IMR-90 (cell line): ENCODE results near the gene RIC3. TPM values are rescaled to one million over a fixed set of nuclear protein-coding genes. Genes with fewer than 3 reads are reported as not detected.

Experiments used
- ATAC-seq: fragments of 200-7000 bp; cut with Tn5 transposase; 2 replicates; pipeline ENCODE4 v1.9.1; 2020; ENCODE audit warnings: low read depth, mild to moderate bottlenecking, moderate library complexity
- BruUV-seq: library from RNA; stranded (reverse); fragments of 400-500 nt; replicated peaks from 2 replicates; lab custom pipeline; 2021; lab: Mats Ljungman, UMichigan
- CTCF ChIA-PET: fragments of 300-600 bp; formaldehyde crosslinking; extraction: SDS; loops from one replicate; lab custom pipeline; 2021; ENCODE audit warnings: antibody characterized with exemption; lab: Yijun Ruan, JAX
- POLR2A ChIA-PET: fragments of 300-600 bp; sonication (Branson Sonifier 250); formaldehyde crosslinking; loops from one replicate; lab custom pipeline; 2022; ENCODE audit warnings: antibody characterized with exemption; ENCODE audit not compliant: unreplicated experiment; lab: Charles Lee
- DNase-seq: peaks from one replicate; pipeline ENCODE4 v3.0.0; 2013
- H2AFZ ChIP-seq: replicated peaks from 2 replicates; pipeline ENCODE3; 2013; ENCODE audit warnings: low read length, mild to moderate bottlenecking; ENCODE audit not compliant: poor library complexity
- H2AK5ac ChIP-seq: 2 replicates; pipeline ENCODE4 v1.6.1; 2013; ENCODE audit warnings: low read depth, low read length, inconsistent platforms
- H2AK9ac ChIP-seq: replicated peaks from 2 replicates; pipeline ENCODE3; 2013; ENCODE audit warnings: mild to moderate bottlenecking, low read depth, low read length, moderate library complexity; ENCODE audit not compliant: poor library complexity
- H2BK120ac ChIP-seq: 2 replicates; pipeline ENCODE4 v1.6.1; 2013; ENCODE audit warnings: low read depth, low read length, inconsistent platforms
- H2BK15ac ChIP-seq: 3 replicates; pipeline ENCODE4 v1.6.1; 2013; ENCODE audit warnings: low read depth, low read length, inconsistent platforms
- H2BK20ac ChIP-seq: 2 replicates; pipeline ENCODE4 v1.6.1; 2013; ENCODE audit warnings: low read depth, mild to moderate bottlenecking, inconsistent platforms, low read length, moderate library complexity
- H2BK5ac ChIP-seq: 2 replicates; pipeline ENCODE4 v1.6.1; 2013; ENCODE audit warnings: mild to moderate bottlenecking, low read depth, low read length, inconsistent platforms; ENCODE audit not compliant: poor library complexity, severe bottlenecking
- H3K14ac ChIP-seq: replicated peaks from 2 replicates; pipeline ENCODE4 v1.6.1; 2013; ENCODE audit warnings: low read depth, low read length, inconsistent platforms
- H3K18ac ChIP-seq: 2 replicates; pipeline ENCODE4 v1.6.1; 2013; ENCODE audit warnings: low read depth, low read length, control low read depth
- H3K23ac ChIP-seq: 2 replicates; pipeline ENCODE4 v1.6.1; 2013; ENCODE audit warnings: low read depth, low read length, inconsistent platforms
- H3K27ac ChIP-seq: 2 replicates; pipeline ENCODE4 v1.5.1; 2013; ENCODE audit warnings: mild to moderate bottlenecking, control low read depth, low read length; ENCODE audit not compliant: insufficient read depth
- H3K27me3 ChIP-seq: 2 replicates; pipeline ENCODE4 v1.6.1; 2013; ENCODE audit warnings: low read length; ENCODE audit not compliant: control insufficient read depth, insufficient read depth
- H3K36me3 ChIP-seq: 2 replicates; pipeline ENCODE4 v1.6.1; 2013; ENCODE audit warnings: low read length, mixed read lengths; ENCODE audit not compliant: control insufficient read depth, insufficient read depth
- H3K4ac ChIP-seq: 2 replicates; pipeline ENCODE4 v1.6.1; 2013; ENCODE audit warnings: low read depth, low read length, inconsistent platforms
- H3K4me1 ChIP-seq: 2 replicates; pipeline ENCODE4 v1.6.1; 2013; ENCODE audit warnings: low read length, mixed read lengths; ENCODE audit not compliant: control insufficient read depth, insufficient read depth
- H3K4me2 ChIP-seq: 2 replicates; pipeline ENCODE4 v1.6.1; 2013; ENCODE audit warnings: low read depth, mild to moderate bottlenecking, control low read depth, low read length, moderate library complexity
- H3K4me3 ChIP-seq: 2 replicates; pipeline ENCODE4 v1.5.1; 2013; ENCODE audit warnings: low read depth, mild to moderate bottlenecking, control low read depth, low read length, moderate library complexity; ENCODE audit not compliant: insufficient read depth
- H3K56ac ChIP-seq: 2 replicates; pipeline ENCODE4 v1.6.1; 2013; ENCODE audit warnings: low read length, inconsistent platforms; ENCODE audit not compliant: insufficient read depth; ENCODE audit errors: extremely low read depth
- H3K79me1 ChIP-seq, 2 experiments: 2 replicates each; pipeline ENCODE4 v1.6.1; 2013; ENCODE audit warnings: low read length in 2 of 2, inconsistent platforms in 1 of 2, low read depth in 1 of 2
- H3K9ac ChIP-seq: 2 replicates; pipeline ENCODE4 v1.6.1; 2013; ENCODE audit warnings: low read depth, low read length, control low read depth
- H3K9me1 ChIP-seq: 2 replicates; pipeline ENCODE4 v1.6.1; 2013; ENCODE audit warnings: low read length, inconsistent platforms; ENCODE audit not compliant: insufficient read depth
- H3K9me3 ChIP-seq: 2 replicates; pipeline ENCODE4 v1.6.1; 2013; ENCODE audit warnings: low read length; ENCODE audit not compliant: control insufficient read depth, insufficient read depth
- H4K20me1 ChIP-seq: 2 replicates; pipeline ENCODE4 v1.6.1; 2013; ENCODE audit warnings: low read length, inconsistent platforms; ENCODE audit not compliant: insufficient read depth
- H4K5ac ChIP-seq: 2 replicates; pipeline ENCODE4 v1.6.1; 2013; ENCODE audit warnings: mild to moderate bottlenecking, low read depth, low read length, control low read depth
- H4K8ac ChIP-seq, 2 experiments: 2 replicates each; pipeline ENCODE4 v1.6.1; 2013; ENCODE audit warnings: low read depth in 2 of 2, low read length in 2 of 2, control low read depth in 1 of 2, inconsistent platforms in 1 of 2
- H4K91ac ChIP-seq: 2 replicates; pipeline ENCODE4 v1.6.1; 2013; ENCODE audit warnings: low read depth, low read length, inconsistent platforms; ENCODE audit not compliant: insufficient read depth
- CEBPB ChIP-seq: IDR thresholded peaks from 2 replicates; pipeline ENCODE4 v1.6.1; 2012; ENCODE audit warnings: low read depth, low read length, improper control_type of control experiment
- CHD1 ChIP-seq: IDR thresholded peaks from 2 replicates; pipeline ENCODE4 v1.6.1; 2012; ENCODE audit warnings: low read depth, low read length, improper control_type of control experiment
- FOS ChIP-seq: fragments of 150-350 bp; IDR thresholded peaks from 2 replicates; pipeline ENCODE4 v1.6.1; 2016; ENCODE audit warnings: low read depth, low read length
- MAFK ChIP-seq: IDR thresholded peaks from 2 replicates; pipeline ENCODE4 v1.6.1; 2012; ENCODE audit warnings: low read depth, low read length, improper control_type of control experiment
- NFE2L2 ChIP-seq: fragments of 150-350 bp; IDR thresholded peaks from 2 replicates; pipeline ENCODE4 v1.6.1; 2016; ENCODE audit warnings: low read depth, mild to moderate bottlenecking, low read length
- POLR2A ChIP-seq: IDR thresholded peaks from 2 replicates; pipeline ENCODE4 v1.6.1; 2012; ENCODE audit warnings: mild to moderate bottlenecking, low read depth, low read length
- RAD21 ChIP-seq: IDR thresholded peaks from 2 replicates; pipeline ENCODE4 v1.6.1; 2012; ENCODE audit warnings: low read length, improper control_type of control experiment
- WGBS, 2 experiments: methylation state at CpG; one replicate each; pipeline versions ENCODE4 v1.1.5 to v1.1.7; 2013; ENCODE audit warnings: missing lambda C conversion rate in 2 of 2; ENCODE audit not compliant: insufficient read length in 1 of 2; ENCODE audit errors: extremely low coverage in 2 of 2; 5-methylcytosine and 5-hydroxymethylcytosine counted together
- dilution Hi-C: fragments of 300-500 bp; cut with HindIII; formaldehyde crosslinking; loops from one replicate; pipeline ENCODE4 v1.14.3; 2018; ENCODE audit warnings: low sequenced_read_pairs; ENCODE audit not compliant: unreplicated experiment
- in situ Hi-C: fragments of 300-500 bp; cut with MboI; formaldehyde crosslinking; loops from 3 replicates; pipeline ENCODE4 v1.14.3; 2019; ENCODE audit warnings: low sequenced_read_pairs, inconsistent platforms, mixed read lengths
- intact Hi-C: fragments of 100-400 bp; cut with micrococcal nuclease; formaldehyde crosslinking; loops from 2 replicates; pipeline ENCODE4 v1.10.0; 2022
- polyA plus RNA-seq, 3 experiments: library from polyadenylated mRNA; depleted of rRNA; stranded (reverse); fragments of >200 nt; gene quantifications; 2 replicates each; pipeline ENCODE4 v1.2.3, GENCODE V29; 2012; ENCODE audit warnings: low replicate concordance in 1 of 3
- total RNA-seq: library from RNA; depleted of rRNA; stranded (reverse); fragments of >200 nt; gene quantifications from 2 replicates; pipeline ENCODE4 v1.2.3, GENCODE V29; 2012
- TF ChIP-seq, protein P1 (sequence below): conservative IDR thresholded peaks from 2 replicates; pipeline ENCODE4 v1.5.1; 2012; ENCODE audit warnings: mild to moderate bottlenecking, low read depth, low read length, improper control_type of control experiment
- TF ChIP-seq, protein P2 (sequence below): fragments of 150-350 bp; IDR thresholded peaks from 2 replicates; pipeline ENCODE4 v1.6.1; 2017; ENCODE audit warnings: mild to moderate bottlenecking, antibody characterized with exemption, low read length, low read depth

RIC3 gene
- total and polyA plus RNA-seq, 2 of the 4 experiments (the other 2 are of a cell fraction), result not detected

DNA sequence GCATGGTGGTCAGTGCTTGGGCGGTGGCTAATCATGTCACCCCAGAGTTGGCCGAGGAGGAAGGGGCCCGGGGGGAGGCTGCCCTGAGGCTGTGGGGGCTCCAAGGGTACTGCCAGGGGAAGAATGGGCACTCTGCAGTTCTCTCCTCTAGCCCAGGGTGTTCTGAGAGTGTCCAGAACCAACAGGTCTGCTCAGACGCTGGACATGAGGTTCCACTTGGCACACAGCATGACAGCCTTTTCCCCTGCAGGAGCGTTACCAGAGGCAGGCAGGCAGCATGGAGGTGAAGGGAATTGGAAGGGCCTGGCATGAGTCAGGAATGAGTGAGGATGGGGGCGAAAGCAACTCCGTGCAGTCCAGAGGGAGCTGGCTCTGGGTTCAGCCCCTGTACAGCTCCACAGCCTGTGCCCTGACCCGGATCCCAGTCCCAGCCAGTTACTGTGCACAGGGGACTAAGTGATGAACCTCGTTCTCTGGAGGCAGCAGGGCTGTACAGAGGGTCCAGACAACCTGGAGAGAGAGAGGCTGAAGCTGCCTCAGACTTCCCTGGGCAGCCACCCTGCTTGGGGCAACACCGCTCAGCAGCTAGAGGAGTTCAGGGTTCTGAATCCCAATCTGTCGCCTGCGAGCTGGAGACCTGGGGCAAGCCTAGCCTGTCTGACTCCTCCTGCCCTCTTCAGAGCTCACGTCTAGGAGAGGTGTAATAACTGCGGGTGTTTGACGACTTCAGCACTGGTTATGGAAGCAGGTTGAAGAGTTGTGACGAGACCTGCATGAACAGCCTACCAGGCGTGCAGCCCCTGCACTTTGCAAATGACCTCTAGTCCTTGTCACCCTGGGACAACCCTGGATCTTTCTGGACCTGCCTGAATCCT is 102.6 kb downstream of the RIC3 start:
- BruUV-seq, result no TSS peak
- peaks cover 20% of the 10 kb centered on the region for H3K9me1 ChIP-seq
- no peak overlapping the region for H2BK5ac ChIP-seq
- dilution Hi-C loops, result no loop called here
- H3K27me3 ChIP-seq, result no peaks in the 10 kb centered on the region; the same call in 1 of the 2 replicates
- DNase-seq, result no peak
- no peaks in the 10 kb centered on the region for H3K36me3 ChIP-seq
- peaks cover 6% of the 10 kb centered on the region for H4K20me1 ChIP-seq
- H3K9me3 ChIP-seq, result no peaks in the 10 kb centered on the region
- H3K4me2 ChIP-seq, result no peak overlapping the region
- no peaks in the 10 kb centered on the region for H3K79me1 ChIP-seq
- no peak overlapping the region for H2BK15ac ChIP-seq
- 73% methylated on average over 8 of the region's 17 CpGs; no CpG with 5 or more reads in 1 of the 2 experiments for WGBS, 2 experiments
- no peak overlapping the region for H2BK120ac ChIP-seq
- no peak overlapping the region for H4K5ac ChIP-seq
- H2AK5ac ChIP-seq, result no peak overlapping the region
- no peak overlapping the region for H3K9ac ChIP-seq
- no peak overlapping the region for H3K14ac ChIP-seq
- no peak for ATAC-seq
- CTCF ChIA-PET, result interaction anchor here (1.0 to 2.2 kb wide), 2 partner anchors 15 to 59 kb away, joined by 3 to 6 read pairs; no protein-coding TSS in a partner anchor
- intact Hi-C loops, result no loop called here
- no peak overlapping the region for H4K91ac ChIP-seq
- TF ChIP-seq NFE2L2, result no peak
- no peak for TF ChIP-seq CHD1
- no peak for TF ChIP-seq MAFK
- no peak for TF ChIP-seq FOS
- no peak for TF ChIP-seq POLR2A
- TF ChIP-seq CEBPB, result no peak
- no peak for TF ChIP-seq RAD21
- TF ChIP-seq, protein P1, sequence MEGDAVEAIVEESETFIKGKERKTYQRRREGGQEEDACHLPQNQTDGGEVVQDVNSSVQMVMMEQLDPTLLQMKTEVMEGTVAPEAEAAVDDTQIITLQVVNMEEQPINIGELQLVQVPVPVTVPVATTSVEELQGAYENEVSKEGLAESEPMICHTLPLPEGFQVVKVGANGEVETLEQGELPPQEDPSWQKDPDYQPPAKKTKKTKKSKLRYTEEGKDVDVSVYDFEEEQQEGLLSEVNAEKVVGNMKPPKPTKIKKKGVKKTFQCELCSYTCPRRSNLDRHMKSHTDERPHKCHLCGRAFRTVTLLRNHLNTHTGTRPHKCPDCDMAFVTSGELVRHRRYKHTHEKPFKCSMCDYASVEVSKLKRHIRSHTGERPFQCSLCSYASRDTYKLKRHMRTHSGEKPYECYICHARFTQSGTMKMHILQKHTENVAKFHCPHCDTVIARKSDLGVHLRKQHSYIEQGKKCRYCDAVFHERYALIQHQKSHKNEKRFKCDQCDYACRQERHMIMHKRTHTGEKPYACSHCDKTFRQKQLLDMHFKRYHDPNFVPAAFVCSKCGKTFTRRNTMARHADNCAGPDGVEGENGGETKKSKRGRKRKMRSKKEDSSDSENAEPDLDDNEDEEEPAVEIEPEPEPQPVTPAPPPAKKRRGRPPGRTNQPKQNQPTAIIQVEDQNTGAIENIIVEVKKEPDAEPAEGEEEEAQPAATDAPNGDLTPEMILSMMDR, result no peak
- TF ChIP-seq, protein P2, sequence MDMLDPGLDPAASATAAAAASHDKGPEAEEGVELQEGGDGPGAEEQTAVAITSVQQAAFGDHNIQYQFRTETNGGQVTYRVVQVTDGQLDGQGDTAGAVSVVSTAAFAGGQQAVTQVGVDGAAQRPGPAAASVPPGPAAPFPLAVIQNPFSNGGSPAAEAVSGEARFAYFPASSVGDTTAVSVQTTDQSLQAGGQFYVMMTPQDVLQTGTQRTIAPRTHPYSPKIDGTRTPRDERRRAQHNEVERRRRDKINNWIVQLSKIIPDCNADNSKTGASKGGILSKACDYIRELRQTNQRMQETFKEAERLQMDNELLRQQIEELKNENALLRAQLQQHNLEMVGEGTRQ, result no peak
- no peak overlapping the region for H3K4ac ChIP-seq
- no peak overlapping the region for H4K8ac ChIP-seq
- in situ Hi-C loops, result no loop called here
- H2AFZ ChIP-seq, result no peak overlapping the region
- no peak overlapping the region for H3K23ac ChIP-seq
- peaks cover 16% of the 10 kb centered on the region for H3K4me1 ChIP-seq
- H3K27ac ChIP-seq, result no peak overlapping the region
- no peak overlapping the region for H3K4me3 ChIP-seq
- no peak overlapping the region for H2BK20ac ChIP-seq
- POLR2A ChIA-PET, result no interaction called here
- H3K56ac ChIP-seq, result no peak overlapping the region
- no peak overlapping the region for H2AK9ac ChIP-seq
- H3K18ac ChIP-seq, result no peak overlapping the region
